Activated CD8-positive, alpha-beta memory T cell treated with anti-CD3 and anti-CD28 coated beads, Interleukin-2, amount 50 U/mL, for 24 hours (primary cell): ENCODE data around the gene CDKAL1.
"Not testable (repeated sequence)": the region's sequence is repeated elsewhere in the genome, so short reads cannot be mapped to it uniquely, and the experiment has no call there.

Experiments used
- DNase-seq: peaks from one replicate; pipeline ENCODE4 v3.0.0-alpha.2; 2020; ENCODE audit errors: extremely low read depth

Gene CDKAL1

DNA sequence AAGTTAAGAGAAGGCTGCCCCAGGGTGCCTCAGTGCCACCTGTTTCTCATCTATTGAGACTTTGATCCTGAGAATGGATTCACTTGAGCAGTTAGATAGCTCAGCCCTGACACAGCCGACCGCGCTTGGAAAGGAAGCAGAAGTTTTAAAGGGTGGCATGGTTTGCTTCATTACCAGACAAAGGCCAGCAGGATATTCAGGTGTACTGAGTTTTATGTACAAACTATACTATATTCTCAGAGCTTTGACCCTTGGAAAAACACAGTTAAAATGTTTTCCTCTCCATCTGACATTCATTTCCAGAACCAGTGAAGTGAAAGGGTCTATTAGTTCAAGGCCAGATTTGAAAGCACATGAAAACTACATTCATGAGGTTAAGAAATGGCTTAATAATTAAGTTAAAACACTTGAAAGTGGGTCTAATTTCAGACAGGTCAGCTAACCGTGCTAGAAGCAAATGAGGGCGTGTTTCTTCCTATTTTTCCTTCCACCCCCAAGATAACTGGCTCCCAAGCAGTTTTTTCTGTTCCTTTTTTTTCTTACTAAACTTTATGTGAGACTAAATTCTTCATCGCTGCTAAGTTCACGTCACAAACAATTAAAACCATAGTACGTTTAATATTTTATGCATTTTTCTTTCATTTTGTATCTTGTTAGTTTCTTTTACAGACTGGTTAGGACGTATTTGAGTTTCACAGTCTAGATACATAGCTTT, 674.0 kb downstream of the CDKAL1 start:
- DNase-seq, result no peak

DNA sequence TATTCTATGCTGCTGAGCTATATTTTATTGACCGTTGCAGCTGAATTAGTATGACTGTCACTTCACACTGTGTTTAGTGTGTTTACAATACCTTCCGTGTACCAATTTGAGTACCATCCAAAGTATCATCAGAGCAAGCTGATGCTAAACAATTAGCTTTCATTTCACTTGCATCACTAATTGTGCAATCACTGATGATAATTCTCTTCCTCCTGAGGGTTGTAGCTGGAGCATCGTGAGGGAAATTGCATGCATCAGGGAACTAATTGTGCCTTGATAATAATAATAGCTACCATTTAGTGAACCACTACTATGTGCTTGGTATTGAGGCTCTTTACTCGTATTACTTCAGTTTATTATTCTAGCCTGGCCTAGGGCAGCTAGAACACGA, 674.5 kb downstream of the CDKAL1 start:
- no peak for DNase-seq

- no peak for DNase-seq
These were observed 679.2 kb downstream of the CDKAL1 start for GRCh38 chr6:21213492-21213891.

GRCh38 chr6:21214738-21215448, 680.6 kb downstream of the CDKAL1 start:
- no peak for DNase-seq

- no peak for DNase-seq
These were observed 685.0 kb downstream of the CDKAL1 start for GRCh38 chr6:21219241-21219640.

GRCh38 chr6:21219856-21220255, 685.6 kb downstream of the CDKAL1 start:
- no peak for DNase-seq

GRCh38 chr6:21220271-21220987, 686.2 kb downstream of the CDKAL1 start:
- DNase-seq, result no peak

- DNase-seq, result no peak
These were observed 688.4 kb downstream of the CDKAL1 start for GRCh38 chr6:21222656-21223055.

DNA sequence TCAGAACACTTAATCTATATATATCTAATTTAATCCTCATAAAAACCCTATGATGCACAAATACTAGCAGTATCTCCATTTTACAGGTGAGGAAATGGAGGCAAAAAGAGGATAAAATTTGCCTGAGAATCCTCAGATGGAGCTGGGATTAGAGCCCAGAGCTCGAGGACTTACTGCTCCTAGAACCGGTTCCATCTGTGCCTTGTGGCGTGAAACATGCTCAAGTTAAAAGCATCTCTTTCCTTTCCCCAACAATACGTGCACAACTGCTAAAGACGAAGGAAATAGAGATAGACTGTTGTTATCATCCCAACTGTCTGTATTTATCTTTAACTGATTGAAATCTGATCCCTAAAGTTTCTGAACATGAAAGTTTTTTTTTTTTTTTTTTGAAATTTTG, 691.7 kb downstream of the CDKAL1 start:
- no peak for DNase-seq

GRCh38 chr6:21227486-21227885, 693.2 kb downstream of the CDKAL1 start:
- no peak for DNase-seq

- DNase-seq, result no peak
These were observed 694.2 kb downstream of the CDKAL1 start for GRCh38 chr6:21228411-21228810.

- no peak for DNase-seq
These were observed 694.7 kb downstream of the CDKAL1 start for GRCh38 chr6:21228876-21229460.

GRCh38 chr6:21230536-21230935, 696.3 kb downstream of the CDKAL1 start:
- DNase-seq, result no peak

- no peak for DNase-seq
These were observed 700.9 kb downstream of the CDKAL1 start for GRCh38 chr6:21235162-21235561.

GRCh38 chr6:21238208-21238607, 704.0 kb downstream of the CDKAL1 start:
- DNase-seq, result no peak

- DNase-seq, result no peak
These were observed 706.5 kb downstream of the CDKAL1 start for GRCh38 chr6:21240709-21241108.

DNA sequence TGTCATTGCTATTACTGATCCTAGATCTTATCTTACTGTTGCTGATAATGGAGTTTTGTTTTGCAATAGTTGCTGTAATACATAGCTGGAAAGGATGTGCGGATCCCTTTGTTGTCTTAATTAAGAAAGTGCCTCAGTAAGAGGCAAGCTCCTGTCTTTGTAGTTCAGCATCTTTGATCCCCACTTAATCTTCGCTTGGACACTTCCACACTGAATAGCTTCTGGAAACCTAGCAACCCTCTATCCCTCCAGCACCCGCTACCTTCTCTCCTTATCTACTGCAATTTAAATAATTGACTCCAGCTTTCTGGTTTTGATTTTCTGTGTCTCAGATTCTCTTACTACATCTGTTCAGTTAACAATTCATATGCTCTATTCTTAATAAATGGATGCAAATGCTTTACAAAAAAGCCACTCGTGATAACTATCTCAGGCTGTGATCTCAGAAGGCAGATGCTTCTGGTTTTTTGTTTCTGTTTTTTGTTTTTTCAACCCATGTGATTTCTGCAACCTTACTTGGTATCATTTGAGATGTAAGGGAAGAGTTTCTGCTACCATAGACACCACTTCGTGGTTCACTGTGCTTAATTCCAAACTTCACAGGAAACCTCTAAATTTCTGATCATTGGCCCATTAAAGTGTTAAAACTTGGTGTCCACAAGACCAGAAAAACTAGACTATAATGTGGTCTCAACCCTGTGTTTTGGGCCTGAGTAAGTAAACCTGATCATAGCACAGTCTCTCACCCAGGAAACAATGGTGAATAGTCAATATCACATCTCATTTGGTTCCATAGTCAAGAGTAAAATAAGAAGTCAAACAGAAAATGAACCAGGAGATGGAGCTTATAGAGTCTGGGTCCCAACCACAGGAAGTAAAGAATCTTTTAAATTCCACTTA, 707.2 kb downstream of the CDKAL1 start:
- no peak for DNase-seq

DNA sequence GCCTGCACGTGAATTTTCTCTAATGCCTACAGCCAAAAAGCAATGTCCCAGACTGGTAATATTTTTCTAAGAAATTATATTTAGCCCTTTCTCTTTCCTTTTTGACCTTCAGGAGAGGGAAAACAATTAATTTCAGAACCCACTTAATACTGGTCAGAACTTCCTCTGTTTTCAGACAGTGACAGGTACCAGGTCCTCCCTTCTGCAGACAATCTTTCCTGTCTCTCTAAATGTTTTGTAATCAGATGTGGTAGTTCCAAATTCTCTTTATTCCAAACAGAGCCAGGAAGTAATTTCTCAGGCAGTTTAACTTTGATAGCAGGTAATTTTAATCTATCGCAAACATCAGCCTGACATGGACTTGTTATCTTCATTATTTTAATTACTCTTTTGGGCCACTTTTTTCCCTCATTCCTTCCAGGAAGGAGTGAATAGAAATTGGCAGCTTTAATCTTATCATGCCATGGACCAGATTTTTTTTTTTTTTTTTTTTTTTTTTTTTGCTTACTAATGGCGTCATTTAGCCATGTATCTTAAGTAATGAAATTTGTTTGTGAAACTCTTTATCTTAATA, 710.7 kb downstream of the CDKAL1 start:
- DNase-seq, result no peak

DNA sequence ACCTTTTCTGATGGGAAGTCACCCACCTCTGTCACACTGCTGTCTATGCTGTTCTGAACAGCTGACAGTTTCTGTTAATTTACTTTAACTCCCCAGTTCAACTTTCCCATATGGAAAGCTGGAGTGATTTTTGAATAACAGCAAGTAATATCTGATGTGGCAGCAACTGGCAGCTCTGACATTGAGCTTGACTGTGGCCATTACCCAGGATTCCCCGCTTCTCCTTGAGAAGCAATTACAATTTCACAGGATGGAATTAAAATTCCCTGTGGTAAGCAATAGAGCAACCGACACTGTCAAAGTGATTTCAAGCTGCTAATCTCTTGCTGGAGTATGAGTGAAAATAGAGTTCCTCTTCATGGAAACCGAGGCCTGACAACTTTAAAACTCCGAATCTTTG, 711.2 kb downstream of the CDKAL1 start:
- no peak for DNase-seq

- DNase-seq, result no peak
These were observed 711.8 kb downstream of the CDKAL1 start for GRCh38 chr6:21246075-21246474.

DNA sequence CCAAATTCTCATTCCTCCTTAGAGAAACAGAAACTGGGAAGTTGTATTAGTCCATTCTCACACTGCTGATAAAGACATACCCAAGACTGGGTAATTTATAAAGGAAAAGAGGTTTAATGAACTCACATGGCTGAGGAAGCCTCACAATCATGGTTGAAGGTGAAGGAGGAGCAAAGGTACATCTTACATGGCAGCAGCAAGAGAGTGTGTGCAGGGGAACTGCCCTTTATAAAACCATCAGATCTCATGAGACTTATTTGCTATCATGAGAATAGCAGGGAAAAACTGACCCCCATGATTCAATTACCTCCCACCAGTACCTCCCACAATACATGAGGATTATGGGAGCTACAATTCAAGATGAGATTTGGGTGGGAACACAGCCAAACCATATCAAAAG, 720.2 kb downstream of the CDKAL1 start:
- not testable (repeated sequence) for DNase-seq
